GM19328 (cell line): ENCODE measurements around the gene NLK.
A peak's percentile ranks its signal among the peaks of the same experiment; 100 is the strongest.

Experiments used
- ATAC-seq: cut with Tn5 transposase; IDR thresholded peaks from one replicate; pipeline ENCODE4 v1.9.1; 2021; ENCODE audit warnings: mild to moderate bottlenecking, moderate library complexity; ENCODE audit not compliant: unreplicated experiment

NLK gene

DNA sequence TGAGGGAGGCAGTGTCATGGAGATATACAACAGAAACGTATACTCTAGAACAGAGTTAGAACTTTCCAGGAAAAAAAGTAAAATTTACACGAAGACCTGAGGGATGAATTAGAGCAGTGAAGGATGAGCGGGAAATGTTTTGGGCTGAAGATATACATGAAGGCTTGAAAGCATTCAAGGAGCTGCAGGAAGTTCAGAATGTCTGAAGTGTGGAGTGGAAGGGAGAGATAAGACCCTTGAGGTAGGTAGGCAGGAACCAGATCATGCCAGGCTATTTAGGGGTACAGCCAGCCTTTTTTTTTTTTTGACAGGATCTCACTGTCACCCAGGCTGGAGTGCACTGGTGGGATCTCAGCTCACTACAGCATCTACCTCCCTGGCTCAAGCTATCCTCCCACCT is 3.2 kb upstream of the NLK start:
- ATAC-seq = no peak

DNA sequence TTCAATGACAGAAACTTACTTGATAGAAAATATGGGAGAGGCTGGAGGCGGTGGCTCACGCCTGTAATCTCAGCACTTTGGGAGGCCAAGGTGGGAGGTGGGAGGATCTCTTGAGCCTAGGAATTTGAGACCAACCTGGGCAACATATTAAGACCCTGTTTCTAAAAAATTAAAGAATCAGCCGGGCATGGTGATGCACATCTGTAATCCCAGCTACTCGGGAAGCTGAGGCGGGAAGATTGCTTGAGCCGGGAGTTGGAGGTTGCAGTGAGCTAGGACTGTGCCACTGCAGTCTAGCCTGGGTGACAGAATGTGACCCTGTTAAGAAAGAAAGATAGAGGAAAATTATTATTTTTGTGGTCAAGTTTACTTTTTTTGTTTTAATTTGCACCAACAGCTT is 2.1 kb upstream of the NLK start:
- ATAC-seq = no peak

DNA sequence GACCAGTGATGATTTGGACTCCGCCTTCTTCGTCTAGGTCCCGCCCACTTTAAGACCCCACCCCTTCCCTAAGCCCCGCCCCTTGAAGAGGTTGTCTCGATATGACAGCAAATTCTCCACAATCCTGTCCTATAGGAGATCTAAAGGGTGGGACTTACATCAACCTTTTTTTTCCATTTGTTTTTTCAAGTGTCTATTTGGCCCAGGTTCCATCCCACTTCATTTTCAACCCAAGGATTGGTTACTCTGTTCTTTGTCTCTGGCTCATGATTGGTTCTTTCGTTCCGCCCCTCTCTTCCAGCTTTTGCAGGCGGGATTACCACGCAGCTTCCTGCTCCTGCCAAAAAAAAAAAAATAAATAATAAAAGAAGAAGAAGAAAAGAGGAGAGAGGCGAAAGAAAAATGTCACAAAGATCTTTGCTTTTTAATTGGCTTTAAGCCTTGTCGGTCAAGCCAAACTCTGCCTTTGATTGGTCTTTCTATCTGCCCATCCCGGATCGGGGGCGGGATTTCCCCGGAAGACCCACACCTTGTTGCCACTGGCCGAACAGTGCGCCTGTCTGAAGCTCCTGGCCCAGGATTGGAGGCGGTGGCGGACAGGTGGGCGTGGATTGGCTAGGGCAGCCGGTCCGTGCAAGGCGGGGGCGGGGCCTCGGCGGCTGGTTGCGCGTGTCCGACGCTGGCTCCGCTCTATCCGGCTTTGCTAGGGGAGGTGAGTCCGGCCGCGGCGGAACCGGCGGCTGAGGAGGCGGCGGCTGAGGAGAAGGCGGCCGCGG is 1.2 kb upstream of the NLK start:
- ATAC-seq = peak; percentile 89

DNA sequence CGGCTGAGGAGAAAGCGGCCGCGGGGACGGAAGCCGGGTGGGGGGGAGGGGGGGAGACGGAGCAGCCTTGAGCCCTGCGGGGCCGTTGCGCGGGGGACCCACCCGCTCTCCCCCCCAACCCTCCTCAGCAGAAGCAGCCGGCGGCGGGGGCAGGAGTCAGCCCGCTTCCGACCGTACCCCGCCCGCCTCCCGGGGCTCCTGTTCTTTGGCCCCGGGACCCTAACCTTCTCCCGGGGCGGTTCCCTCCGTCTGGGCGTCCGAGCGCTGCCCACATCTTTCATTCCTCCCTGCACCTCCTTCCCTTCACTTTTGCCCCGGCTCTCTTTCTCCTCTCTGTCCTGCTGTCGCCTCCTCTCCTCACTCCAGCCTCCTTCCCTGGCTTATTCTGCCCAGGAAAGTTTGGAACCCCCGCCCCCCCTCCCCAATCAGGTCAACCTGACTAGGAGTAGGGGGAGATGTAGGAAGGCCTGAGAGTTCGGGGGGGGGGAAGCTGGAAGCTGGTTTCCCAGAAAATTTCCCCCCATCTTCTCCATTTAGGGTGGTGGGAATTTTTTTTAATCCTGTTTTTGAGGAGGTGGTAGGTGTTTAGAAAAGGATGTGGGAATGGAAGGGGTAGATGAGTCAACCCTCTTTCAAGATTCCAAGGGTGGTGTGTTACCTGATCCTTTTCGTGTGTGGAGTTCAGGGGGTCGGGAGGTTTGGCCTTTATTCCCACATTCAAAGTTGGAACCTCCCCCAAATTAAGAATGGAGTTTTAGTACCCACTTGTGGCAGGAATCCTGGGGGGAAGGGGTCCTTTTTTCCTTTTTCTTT is 427 bp upstream of the NLK start:
- ATAC-seq = peak; percentile 11

DNA sequence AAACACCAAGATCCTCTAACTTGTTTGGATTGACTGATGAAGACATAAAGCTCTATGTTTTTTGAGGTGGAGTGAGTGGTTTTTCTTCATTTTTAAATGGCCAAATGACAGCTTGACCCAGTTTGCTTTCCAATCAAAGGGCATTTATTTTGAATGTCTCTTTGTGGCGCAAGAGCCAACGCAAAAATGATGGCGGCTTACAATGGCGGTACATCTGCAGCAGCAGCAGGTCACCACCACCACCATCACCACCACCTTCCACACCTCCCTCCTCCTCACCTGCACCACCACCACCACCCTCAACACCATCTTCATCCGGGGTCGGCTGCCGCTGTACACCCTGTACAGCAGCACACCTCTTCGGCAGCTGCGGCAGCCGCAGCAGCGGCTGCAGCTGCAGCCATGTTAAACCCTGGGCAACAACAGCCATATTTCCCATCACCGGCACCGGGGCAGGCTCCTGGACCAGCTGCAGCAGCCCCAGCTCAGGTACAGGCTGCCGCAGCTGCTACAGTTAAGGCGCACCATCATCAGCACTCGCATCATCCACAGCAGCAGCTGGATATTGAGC is 329 bp downstream of the NLK start:
- ATAC-seq = no peak

DNA sequence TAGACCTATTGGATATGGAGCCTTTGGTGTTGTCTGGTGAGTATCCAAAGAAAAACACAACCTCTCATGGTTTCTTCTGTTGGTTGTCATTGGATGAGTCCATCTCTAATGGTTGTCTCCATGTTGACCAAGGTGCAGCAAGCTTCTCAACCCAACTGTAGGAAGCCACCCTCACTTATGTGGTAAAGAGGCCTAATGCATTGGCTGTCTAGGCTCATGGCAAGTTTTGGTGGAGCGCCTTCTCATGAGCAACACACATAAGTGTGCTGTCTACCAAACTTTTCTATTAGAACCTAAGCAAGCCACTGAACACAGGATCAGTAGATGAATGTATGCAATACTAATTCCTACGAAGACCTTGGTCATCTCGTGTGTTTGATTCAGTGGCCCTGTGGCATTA is 819 bp downstream of the NLK start:
- ATAC-seq = no peak

DNA sequence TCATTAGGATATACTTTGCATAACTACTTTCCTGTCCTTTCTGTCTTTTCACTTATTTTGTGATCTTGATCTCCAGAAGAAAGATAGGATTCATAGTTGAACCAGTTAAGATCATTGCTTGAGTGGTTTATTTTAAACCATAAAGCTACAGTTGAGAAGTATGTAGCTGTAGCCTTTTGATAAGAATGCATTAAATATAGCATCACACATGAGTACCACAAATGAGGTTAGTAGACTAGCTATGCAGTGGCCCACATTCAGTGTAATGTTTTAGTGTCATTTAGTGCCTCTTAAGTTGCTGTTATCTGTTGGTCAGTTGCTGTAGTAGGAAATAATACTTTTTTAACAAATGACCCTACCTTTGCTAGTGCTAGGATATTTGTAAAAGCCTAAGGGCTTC is 1.3 kb downstream of the NLK start:
- no peak for ATAC-seq

DNA sequence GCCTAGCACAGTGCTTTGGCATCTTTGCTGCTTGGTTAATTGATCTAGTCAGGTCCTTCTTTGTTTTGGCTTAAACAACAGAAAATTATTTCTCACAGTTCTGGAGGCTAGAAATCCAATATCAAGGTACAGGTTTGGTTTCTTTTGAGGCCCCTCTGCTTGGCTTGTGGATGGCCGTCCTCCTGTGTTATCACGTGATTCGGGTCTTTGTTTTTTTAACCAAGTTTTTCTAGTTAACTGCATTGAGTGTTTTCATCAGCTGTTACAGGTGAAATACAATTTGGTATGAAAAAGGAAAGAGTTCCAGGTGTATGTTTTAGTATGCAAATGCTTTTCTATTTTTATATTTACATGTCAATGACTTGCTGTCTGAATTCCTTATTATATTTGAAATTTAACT is 2.8 kb downstream of the NLK start:
- ATAC-seq = no peak

DNA sequence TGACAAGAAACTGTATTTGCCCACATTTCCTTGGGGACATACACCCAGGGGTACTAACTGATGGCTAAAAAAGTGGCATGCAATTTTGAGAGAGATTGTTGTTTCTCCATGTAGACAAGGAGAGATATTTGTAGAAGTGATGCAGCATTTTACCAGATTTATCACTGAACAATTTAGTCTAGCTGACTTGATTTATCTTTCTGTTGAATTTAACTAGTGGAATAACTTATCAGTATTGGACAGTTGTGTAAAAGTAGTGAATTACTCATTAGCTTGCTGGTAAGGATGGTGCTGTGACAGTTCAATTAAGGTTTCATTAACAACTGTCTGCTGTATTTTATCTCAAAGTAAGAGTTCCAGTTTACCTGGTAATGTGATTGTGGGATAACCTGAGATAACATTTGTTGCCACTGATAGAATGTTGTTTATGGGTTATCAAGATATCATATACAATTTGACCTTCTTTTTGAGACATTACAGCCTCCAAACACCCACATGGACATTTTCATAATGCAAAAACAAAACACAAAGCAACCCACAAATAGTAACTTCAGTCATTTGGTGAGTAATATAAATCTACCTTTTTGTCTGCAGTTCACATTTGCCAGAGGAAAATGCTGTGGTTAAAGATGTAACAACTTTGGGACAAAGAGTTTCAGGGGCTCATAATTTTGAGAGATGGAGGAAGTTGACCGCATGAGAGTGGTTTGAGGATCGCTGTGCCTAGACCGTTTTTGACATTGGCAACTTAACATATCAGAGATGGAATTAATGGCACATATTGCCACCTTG is 3.8 kb downstream of the NLK start:
- ATAC-seq = no peak

DNA sequence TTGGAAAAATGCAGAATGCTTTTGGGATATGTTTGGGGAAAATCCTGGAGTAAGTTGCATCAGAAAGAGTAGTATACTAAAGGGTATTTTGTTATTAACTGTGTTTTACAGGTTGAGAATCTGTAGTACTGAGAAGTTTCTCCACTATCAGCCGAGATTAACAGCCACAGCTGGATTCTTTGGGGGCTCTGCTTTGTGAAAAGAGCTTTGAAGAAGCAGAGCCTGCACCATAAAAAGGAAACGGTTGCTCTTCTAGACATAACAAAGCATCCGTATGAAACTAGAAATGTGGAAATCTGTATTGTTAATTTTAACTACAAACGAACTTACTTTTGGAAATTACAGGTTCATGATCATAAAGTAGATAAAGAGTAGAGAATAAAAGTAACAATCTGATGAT is 5.3 kb downstream of the NLK start:
- ATAC-seq = no peak

DNA sequence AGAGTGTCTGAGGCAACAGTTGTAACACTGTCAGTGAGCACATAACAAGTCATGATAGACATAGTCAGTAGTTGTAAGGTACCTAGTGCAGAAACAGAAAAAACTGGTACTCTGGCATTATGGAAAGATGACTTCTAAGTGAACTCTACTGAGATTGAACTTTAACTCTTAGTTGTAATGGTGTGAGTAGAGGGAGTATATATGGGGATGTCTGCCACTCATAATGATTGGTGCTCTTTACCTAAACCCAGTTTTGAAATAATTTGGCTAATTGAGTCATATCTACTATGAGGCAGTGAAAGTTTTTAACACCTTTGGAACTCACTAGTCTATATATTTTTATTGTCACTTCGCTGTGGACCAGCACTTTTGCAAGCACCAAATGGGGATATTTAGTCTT is 6.6 kb downstream of the NLK start:
- no peak for ATAC-seq

DNA sequence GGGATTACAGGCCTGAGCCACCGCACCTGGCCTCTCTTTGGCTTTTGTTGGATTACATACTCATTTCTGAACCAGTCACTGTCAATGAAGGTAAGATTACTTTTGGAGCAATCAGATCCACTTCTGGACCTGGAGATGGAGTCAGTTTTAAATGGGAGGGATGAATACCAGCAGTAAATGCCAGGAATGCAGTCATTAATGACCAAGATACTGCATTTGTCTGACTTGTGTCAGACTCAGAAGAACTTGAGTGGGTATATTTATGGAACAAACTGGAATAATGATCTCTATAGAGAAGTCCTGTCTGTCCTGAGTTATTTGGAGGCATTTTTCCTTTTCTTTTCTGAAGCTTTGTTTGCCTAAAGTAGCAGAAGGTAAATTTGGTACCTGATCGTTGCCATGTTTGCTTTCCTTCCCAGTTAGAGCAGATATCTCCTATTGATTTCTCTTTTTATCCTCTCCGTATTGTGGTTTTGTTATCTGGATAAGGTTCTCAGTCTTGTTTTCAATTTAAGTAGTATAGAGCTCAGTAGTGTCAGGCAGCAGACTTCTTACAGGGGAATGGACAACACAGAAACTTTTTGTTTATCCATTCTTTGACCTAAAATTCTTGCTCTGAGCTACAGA is 10.7 kb downstream of the NLK start:
- ATAC-seq = no peak

DNA sequence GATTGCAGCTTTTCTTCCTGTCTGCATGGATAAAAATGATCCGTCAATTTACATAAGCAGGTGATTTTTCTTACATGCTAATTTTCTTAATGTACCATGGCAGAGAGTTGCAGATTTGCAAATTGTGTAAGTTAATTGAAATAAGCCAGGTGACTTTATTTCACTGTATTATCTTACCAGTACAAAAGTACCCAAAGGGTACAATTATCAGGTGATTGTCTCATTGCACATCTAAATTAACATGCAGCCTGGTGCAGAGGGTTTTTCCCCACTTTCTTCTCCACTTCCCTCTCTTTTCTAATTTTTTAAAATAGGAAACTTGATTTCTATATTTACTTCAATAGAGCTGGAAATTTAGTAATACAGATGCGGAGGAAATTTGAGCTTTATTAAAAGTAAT is 11.2 kb downstream of the NLK start:
- ATAC-seq = no peak

DNA sequence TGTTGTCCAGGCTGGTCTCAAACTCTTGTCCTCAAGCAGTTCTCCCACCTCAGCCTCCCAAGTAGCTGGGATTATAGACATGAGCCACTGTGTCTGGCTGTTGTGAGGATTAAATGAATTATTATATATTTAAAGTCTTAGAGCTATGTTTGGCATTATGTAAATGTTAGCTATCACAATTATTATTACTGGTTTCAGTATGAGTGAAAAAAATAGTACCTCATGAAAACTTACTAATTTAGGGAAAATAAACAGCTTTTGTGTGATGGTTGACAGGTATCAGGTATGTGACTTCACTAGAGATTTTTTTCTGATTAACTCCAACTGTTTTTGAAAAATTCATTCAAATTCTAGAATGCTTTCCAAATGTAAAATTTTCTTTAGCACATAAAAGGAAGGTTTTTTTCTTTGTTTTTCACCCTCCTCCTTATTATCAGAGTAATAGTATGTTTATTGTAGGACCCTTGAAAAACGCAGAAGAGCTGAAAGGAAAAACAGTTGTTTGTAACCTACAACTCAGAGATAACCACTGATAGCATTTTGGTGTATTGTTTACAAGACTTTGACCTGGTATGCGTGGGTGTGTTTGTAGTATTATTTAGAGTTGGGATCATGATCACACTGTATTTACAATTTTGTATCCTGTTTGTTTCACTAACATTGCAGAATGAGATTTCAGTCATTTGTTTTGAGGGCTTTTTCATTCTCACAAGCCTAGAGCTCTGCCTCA is 13.2 kb downstream of the NLK start:
- ATAC-seq = no peak

DNA sequence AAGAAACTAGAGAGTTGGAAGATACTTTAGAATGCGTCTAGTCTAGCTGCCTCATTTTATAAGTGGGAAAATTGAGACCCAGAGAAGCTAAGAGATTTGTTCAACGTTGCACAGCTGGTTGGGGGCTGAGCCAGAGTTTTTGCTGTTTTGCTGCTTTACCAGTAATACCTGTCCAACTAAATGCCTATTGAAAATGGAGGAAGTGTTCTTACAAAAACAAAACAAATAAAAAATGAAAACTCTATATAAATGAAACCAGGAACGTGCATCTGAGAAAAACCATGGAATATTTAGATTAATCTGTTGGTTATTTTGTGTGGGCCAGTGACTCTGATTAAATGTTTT is 13.8 kb downstream of the NLK start:
- ATAC-seq = no peak

DNA sequence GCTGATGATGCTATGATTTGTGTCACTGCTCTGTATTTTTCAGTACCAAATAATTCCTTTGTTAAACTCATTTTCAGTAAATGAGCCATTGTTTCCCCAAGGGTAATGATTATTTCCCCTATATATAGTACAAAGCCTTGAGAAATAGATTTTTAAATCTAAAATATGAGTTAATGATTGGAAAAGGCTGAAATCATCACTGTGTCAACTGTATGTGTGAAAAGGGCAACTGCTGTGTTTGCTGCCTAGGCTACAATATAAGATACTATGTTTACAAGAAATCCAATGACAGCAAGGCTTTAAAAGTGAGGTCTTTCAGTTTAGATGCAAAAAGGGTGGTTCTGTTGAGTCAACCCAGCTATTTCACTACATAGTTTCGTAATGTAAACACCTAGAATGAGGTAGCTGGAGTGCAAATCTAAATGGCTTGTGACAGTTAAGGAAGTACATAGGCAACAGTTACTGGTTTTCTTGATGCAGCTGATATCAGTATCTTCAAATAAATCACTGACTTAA is 15.3 kb downstream of the NLK start:
- peak; percentile 72 for ATAC-seq

DNA sequence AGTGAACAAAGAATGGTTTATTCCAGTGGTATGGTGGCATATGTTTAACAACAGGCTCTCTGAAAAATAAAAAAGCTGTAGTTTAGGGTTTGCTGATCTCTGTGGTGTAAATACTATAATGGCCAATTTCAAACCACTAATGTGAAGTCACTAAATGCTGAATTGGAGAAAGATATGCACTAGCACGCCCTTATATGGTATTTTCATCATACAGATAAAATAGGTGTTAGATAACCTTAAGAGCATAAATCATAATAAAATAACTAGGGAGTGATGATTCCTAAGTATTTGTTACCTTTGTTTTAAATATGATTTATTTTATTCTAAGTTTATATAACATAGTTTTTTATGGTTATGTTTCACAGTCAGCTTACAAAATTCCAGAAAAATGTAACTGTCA is 17.2 kb downstream of the NLK start:
- ATAC-seq = no peak

DNA sequence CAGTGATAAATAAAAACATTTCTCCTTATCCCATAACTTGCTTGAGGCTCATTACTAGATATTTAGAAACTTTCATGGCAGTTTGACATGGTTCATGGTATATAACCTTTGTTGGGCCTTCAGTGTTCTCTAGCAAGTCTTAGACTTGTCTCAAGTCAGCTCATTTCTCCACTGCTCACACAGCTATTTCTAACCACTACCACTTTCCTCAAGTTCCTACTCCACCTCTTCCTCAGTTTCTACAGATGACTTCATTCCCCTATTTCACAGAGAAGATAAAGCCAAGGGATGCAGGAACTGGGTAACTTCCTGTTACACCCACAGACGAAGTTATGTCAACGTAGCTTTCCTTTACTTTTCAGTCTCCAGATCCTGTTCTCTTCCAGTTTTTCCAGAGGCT is 23.2 kb downstream of the NLK start:
- no peak for ATAC-seq

DNA sequence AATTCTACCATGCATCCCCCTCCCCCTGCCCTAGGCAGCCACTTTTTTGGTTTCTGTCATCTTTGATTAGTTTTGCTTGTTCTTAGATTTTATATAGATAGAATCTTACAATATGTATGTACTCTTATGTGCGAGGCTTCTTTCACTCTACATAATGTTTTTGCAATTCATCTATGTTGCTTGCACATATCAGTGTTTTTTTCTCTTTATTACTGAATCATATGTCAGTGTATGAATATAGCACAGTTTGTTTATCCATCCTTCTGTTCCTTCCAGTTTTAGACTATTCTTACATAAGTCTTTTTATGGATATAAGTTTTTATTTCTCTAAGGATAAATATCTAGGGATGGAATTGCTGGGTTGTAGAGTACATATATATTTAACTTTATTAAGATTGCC is 26.6 kb downstream of the NLK start:
- no peak for ATAC-seq

DNA sequence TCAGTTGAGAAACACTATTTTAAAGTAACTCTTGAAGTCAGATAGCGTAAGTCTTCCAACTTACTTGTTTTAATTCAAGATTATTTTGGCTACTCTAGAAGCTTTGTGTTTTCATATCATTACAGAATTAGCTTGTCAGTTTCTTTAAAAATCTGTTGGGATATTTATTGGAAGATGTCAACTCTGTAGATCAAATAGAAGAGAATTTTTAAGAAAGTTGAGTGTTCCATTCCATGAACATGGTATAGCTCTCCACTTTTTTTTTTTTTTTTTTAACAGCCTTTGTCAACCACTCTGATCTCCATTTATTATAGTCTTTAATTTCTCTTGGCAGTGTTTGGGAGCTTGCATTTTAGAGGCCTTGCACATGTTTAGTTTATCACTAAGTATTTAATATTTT is 28.7 kb downstream of the NLK start:
- no peak for ATAC-seq
